ENCODE data around the gene FOXP1.

Gene FOXP1

GRCh38 chr3:70905491-70905890, 678.0 kb downstream of the FOXP1 start:
- TF ChIP-seq SIN3A (IDR thresholded peaks at IDR 0.05; ENCODE audit: borderline replicate concordance, insufficient read depth, low read length) (no peak), FOXP2 (optimal IDR thresholded peaks at IDR 0.05; ENCODE audit: borderline replicate concordance, extremely low read depth, extremely low read length, insufficient read depth) (no peak), POLR2AphosphoS5 (IDR thresholded peaks at IDR 0.05; ENCODE audit: low read depth, low read length) (no peak), TAF1 (IDR thresholded peaks at IDR 0.05; ENCODE audit: borderline replicate concordance, insufficient read depth, low read length) (no peak)
- TF ChIP-seq, protein P1, sequence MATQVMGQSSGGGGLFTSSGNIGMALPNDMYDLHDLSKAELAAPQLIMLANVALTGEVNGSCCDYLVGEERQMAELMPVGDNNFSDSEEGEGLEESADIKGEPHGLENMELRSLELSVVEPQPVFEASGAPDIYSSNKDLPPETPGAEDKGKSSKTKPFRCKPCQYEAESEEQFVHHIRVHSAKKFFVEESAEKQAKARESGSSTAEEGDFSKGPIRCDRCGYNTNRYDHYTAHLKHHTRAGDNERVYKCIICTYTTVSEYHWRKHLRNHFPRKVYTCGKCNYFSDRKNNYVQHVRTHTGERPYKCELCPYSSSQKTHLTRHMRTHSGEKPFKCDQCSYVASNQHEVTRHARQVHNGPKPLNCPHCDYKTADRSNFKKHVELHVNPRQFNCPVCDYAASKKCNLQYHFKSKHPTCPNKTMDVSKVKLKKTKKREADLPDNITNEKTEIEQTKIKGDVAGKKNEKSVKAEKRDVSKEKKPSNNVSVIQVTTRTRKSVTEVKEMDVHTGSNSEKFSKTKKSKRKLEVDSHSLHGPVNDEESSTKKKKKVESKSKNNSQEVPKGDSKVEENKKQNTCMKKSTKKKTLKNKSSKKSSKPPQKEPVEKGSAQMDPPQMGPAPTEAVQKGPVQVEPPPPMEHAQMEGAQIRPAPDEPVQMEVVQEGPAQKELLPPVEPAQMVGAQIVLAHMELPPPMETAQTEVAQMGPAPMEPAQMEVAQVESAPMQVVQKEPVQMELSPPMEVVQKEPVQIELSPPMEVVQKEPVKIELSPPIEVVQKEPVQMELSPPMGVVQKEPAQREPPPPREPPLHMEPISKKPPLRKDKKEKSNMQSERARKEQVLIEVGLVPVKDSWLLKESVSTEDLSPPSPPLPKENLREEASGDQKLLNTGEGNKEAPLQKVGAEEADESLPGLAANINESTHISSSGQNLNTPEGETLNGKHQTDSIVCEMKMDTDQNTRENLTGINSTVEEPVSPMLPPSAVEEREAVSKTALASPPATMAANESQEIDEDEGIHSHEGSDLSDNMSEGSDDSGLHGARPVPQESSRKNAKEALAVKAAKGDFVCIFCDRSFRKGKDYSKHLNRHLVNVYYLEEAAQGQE (IDR thresholded peaks at IDR 0.05; ENCODE audit: insufficient read depth in 1 of 2, low read depth in 2 of 2, low read length in 2 of 2): no peak
